ENCODE data around the gene AIFM2.
"Not testable (repeated sequence)": the region's sequence is repeated elsewhere in the genome, so short reads cannot be mapped to it uniquely, and the experiment has no call there.

AIFM2 gene

GRCh38 chr10:70124415-70124814, 8.2 kb downstream of the AIFM2 start:
- Histone ChIP-seq H3K4me1 (ENCODE audit: low read depth, poor library complexity, severe bottlenecking) (peaks cover 8% of the 10 kb centered on the region), H4K20me1 (ENCODE audit: insufficient read depth) (no peaks in the 10 kb centered on the region), H3K4me2 (no peak overlapping the region), H3K27ac (no peak overlapping the region), H3K9ac (no peak overlapping the region), H3K27me3 (ENCODE audit: insufficient read depth, low read depth) (no peaks in the 10 kb centered on the region), H3K36me3 (ENCODE audit: insufficient read depth) (no peaks in the 10 kb centered on the region), H2AFZ (ENCODE audit: low read depth) (no peak overlapping the region), H3K79me2 (ENCODE audit: insufficient read depth, low read depth) (no peaks in the 10 kb centered on the region; the same call in 1 of the 2 replicates), H3K4me3 (IDR thresholded peaks at IDR 0.05; ENCODE audit: insufficient read depth, low read depth, low read length) (no peak overlapping the region)
- no peak for TF ChIP-seq CTCF (conservative IDR thresholded peaks at IDR 0.05; ENCODE audit: low read depth, low read length)

GRCh38 chr10:70123817-70124216, 8.8 kb downstream of the AIFM2 start:
- no peak for TF ChIP-seq CTCF (conservative IDR thresholded peaks at IDR 0.05; ENCODE audit: low read depth, low read length)
- Histone ChIP-seq H3K27ac (no peak overlapping the region), H3K27me3 (ENCODE audit: insufficient read depth, low read depth) (no peaks in the 10 kb centered on the region), H3K9ac (no peak overlapping the region), H3K4me1 (ENCODE audit: low read depth, poor library complexity, severe bottlenecking) (peaks cover 8% of the 10 kb centered on the region), H2AFZ (ENCODE audit: low read depth) (no peak overlapping the region), H3K79me2 (ENCODE audit: insufficient read depth, low read depth) (no peaks in the 10 kb centered on the region), H4K20me1 (ENCODE audit: insufficient read depth) (no peaks in the 10 kb centered on the region), H3K4me3 (IDR thresholded peaks at IDR 0.05; ENCODE audit: insufficient read depth, low read depth, low read length) (no peak overlapping the region), H3K36me3 (ENCODE audit: insufficient read depth) (no peaks in the 10 kb centered on the region), H3K4me2 (no peak overlapping the region)

GRCh38 chr10:70123166-70123565, 9.5 kb downstream of the AIFM2 start:
- H3K9ac ChIP-seq; H3K27ac ChIP-seq; H3K4me1 ChIP-seq (ENCODE audit: low read depth, poor library complexity, severe bottlenecking); H3K79me2 ChIP-seq (ENCODE audit: insufficient read depth, low read depth); H3K27me3 ChIP-seq (ENCODE audit: insufficient read depth, low read depth); H4K20me1 ChIP-seq (ENCODE audit: insufficient read depth); H3K4me3 ChIP-seq (IDR thresholded peaks at IDR 0.05; ENCODE audit: insufficient read depth, low read depth, low read length); H2AFZ ChIP-seq (ENCODE audit: low read depth); H3K36me3 ChIP-seq (ENCODE audit: insufficient read depth); H3K4me2 ChIP-seq: not testable (repeated sequence)

GRCh38 chr10:70122742-70123141, 9.9 kb downstream of the AIFM2 start:
- Histone ChIP-seq H3K4me3 (IDR thresholded peaks at IDR 0.05; ENCODE audit: insufficient read depth, low read depth, low read length) (no peak overlapping the region), H4K20me1 (ENCODE audit: insufficient read depth) (no peaks in the 10 kb centered on the region), H3K79me2 (ENCODE audit: insufficient read depth, low read depth) (no peaks in the 10 kb centered on the region), H3K4me1 (ENCODE audit: low read depth, poor library complexity, severe bottlenecking) (peaks cover 8% of the 10 kb centered on the region), H3K9ac (no peak overlapping the region), H2AFZ (ENCODE audit: low read depth) (no peak overlapping the region), H3K27me3 (ENCODE audit: insufficient read depth, low read depth) (no peaks in the 10 kb centered on the region), H3K4me2 (no peak overlapping the region), H3K36me3 (ENCODE audit: insufficient read depth) (no peaks in the 10 kb centered on the region), H3K27ac (no peak overlapping the region)
- no peak for TF ChIP-seq CTCF (conservative IDR thresholded peaks at IDR 0.05; ENCODE audit: low read depth, low read length)

GRCh38 chr10:70121281-70121949, 11.2 kb downstream of the AIFM2 start:
- Histone ChIP-seq H3K4me3 (IDR thresholded peaks at IDR 0.05; ENCODE audit: insufficient read depth, low read depth, low read length) (no peak overlapping the region), H3K4me1 (ENCODE audit: low read depth, poor library complexity, severe bottlenecking) (peaks cover 8% of the 10 kb centered on the region), H3K4me2 (no peak overlapping the region), H2AFZ (ENCODE audit: low read depth) (no peak overlapping the region), H3K27ac (no peak overlapping the region), H3K27me3 (ENCODE audit: insufficient read depth, low read depth) (no peaks in the 10 kb centered on the region), H3K79me2 (ENCODE audit: insufficient read depth, low read depth) (no peaks in the 10 kb centered on the region), H4K20me1 (ENCODE audit: insufficient read depth) (no peaks in the 10 kb centered on the region), H3K36me3 (ENCODE audit: insufficient read depth) (no peaks in the 10 kb centered on the region), H3K9ac (no peak overlapping the region)
- no peak for TF ChIP-seq CTCF (conservative IDR thresholded peaks at IDR 0.05; ENCODE audit: low read depth, low read length)
